ENCODE results near the gene NOD1.

DNA sequence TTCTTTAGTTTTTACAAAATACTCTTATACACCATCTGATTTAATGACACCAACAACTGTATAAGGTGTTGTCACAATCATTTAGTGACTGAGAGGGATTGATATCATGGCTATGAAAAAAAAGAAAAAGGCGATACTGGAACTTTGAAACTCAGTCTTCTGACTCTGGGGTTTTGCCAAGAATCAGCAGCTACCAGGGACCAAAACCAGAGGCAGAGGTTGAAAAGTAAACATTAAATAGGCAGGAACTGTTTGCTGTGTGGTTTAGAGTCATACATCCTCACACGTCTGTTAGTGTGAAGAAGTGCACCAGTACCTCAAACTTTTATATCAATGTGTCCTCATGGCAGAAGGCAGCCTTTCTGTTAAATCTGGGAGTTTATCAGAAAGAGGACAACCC lies 46.0 kb upstream of the NOD1 start:
- TF ChIP-seq, protein P1, sequence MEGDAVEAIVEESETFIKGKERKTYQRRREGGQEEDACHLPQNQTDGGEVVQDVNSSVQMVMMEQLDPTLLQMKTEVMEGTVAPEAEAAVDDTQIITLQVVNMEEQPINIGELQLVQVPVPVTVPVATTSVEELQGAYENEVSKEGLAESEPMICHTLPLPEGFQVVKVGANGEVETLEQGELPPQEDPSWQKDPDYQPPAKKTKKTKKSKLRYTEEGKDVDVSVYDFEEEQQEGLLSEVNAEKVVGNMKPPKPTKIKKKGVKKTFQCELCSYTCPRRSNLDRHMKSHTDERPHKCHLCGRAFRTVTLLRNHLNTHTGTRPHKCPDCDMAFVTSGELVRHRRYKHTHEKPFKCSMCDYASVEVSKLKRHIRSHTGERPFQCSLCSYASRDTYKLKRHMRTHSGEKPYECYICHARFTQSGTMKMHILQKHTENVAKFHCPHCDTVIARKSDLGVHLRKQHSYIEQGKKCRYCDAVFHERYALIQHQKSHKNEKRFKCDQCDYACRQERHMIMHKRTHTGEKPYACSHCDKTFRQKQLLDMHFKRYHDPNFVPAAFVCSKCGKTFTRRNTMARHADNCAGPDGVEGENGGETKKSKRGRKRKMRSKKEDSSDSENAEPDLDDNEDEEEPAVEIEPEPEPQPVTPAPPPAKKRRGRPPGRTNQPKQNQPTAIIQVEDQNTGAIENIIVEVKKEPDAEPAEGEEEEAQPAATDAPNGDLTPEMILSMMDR (IDR thresholded peaks at IDR 0.05) = no peak
- TF ChIP-seq TCF7L2 (IDR thresholded peaks at IDR 0.05; ENCODE audit: low read depth, low read length) = no peak
